IPS-15b (cell line): ENCODE results near the gene NRG3.

Experiments used
- H3K27me3 ChIP-seq: one replicate; pipeline ENCODE4 v1.6.1; 2013; ENCODE audit warnings: low read length; ENCODE audit not compliant: control insufficient read depth, insufficient read depth
- H3K36me3 ChIP-seq: one replicate; pipeline ENCODE4 v1.6.1; 2013; ENCODE audit warnings: low read length; ENCODE audit not compliant: control insufficient read depth, insufficient read depth
- H3K4me1 ChIP-seq: one replicate; pipeline ENCODE4 v1.6.1; 2013; ENCODE audit warnings: mild to moderate bottlenecking, low read length; ENCODE audit not compliant: control insufficient read depth, insufficient read depth
- H3K4me3 ChIP-seq: one replicate; pipeline ENCODE4 v1.5.1; 2013; ENCODE audit warnings: low read depth, low read length
- H3K9ac ChIP-seq: one replicate; pipeline ENCODE4 v1.6.1; 2013; ENCODE audit warnings: low read depth, mild to moderate bottlenecking, low read length
- H3K9me3 ChIP-seq: one replicate; pipeline ENCODE4 v1.6.1; 2013; ENCODE audit warnings: mild to moderate bottlenecking, low read length; ENCODE audit not compliant: control insufficient read depth, insufficient read depth

NRG3 gene

GRCh38 chr10:82190432-82191260 lies 315.7 kb downstream of the NRG3 start:
- Histone ChIP-seq H3K4me1 (no peaks in the 10 kb centered on the region), H3K9ac (no peak overlapping the region), H3K36me3 (no peaks in the 10 kb centered on the region), H3K4me3 (no peak overlapping the region), H3K27me3 (no peaks in the 10 kb centered on the region), H3K9me3 (no peaks in the 10 kb centered on the region)

GRCh38 chr10:82191653-82192052 lies 316.7 kb downstream of the NRG3 start:
- Histone ChIP-seq H3K4me1 (peaks cover 2% of the 10 kb centered on the region), H3K36me3 (no peaks in the 10 kb centered on the region), H3K27me3 (no peaks in the 10 kb centered on the region), H3K9me3 (no peaks in the 10 kb centered on the region), H3K9ac (no peak overlapping the region), H3K4me3 (no peak overlapping the region)

GRCh38 chr10:82192665-82193064 lies 317.7 kb downstream of the NRG3 start:
- no peak overlapping the region for H3K9ac ChIP-seq
- H3K4me3 ChIP-seq: no peak overlapping the region
- no peaks in the 10 kb centered on the region for H3K9me3 ChIP-seq
- H3K36me3 ChIP-seq: no peaks in the 10 kb centered on the region
- H3K27me3 ChIP-seq: no peaks in the 10 kb centered on the region
- H3K4me1 ChIP-seq: peaks cover 2% of the 10 kb centered on the region

- no peaks in the 10 kb centered on the region for H3K27me3 ChIP-seq
- no peaks in the 10 kb centered on the region for H3K36me3 ChIP-seq
Measured at GRCh38 chr10:82194419-82194818, 319.4 kb downstream of the NRG3 start.

GRCh38 chr10:82206831-82207230 lies 331.8 kb downstream of the NRG3 start:
- no peaks in the 10 kb centered on the region for H3K27me3 ChIP-seq
- no peaks in the 10 kb centered on the region for H3K4me1 ChIP-seq
- no peak overlapping the region for H3K4me3 ChIP-seq
- no peak overlapping the region for H3K9ac ChIP-seq
- H3K9me3 ChIP-seq: no peaks in the 10 kb centered on the region
- H3K36me3 ChIP-seq: no peaks in the 10 kb centered on the region

More at GRCh38 chr10:82194419-82194818, 319.4 kb downstream of the NRG3 start:
- Histone ChIP-seq H3K9ac (no peak overlapping the region), H3K9me3 (no peaks in the 10 kb centered on the region), H3K4me1 (peaks cover 2% of the 10 kb centered on the region), H3K4me3 (no peak overlapping the region)

GRCh38 chr10:82208726-82209125 lies 333.7 kb downstream of the NRG3 start:
- Histone ChIP-seq H3K36me3 (no peaks in the 10 kb centered on the region), H3K4me1 (no peaks in the 10 kb centered on the region), H3K9me3 (no peaks in the 10 kb centered on the region), H3K9ac (no peak overlapping the region), H3K4me3 (no peak overlapping the region), H3K27me3 (no peaks in the 10 kb centered on the region)

GRCh38 chr10:82210331-82210730 lies 335.3 kb downstream of the NRG3 start:
- H3K36me3 ChIP-seq: no peaks in the 10 kb centered on the region
- H3K9me3 ChIP-seq: no peaks in the 10 kb centered on the region
- no peak overlapping the region for H3K4me3 ChIP-seq
- no peaks in the 10 kb centered on the region for H3K4me1 ChIP-seq
- no peaks in the 10 kb centered on the region for H3K27me3 ChIP-seq
- no peak overlapping the region for H3K9ac ChIP-seq

- Histone ChIP-seq H3K27me3 (no peaks in the 10 kb centered on the region), H3K36me3 (no peaks in the 10 kb centered on the region), H3K4me1 (no peaks in the 10 kb centered on the region), H3K4me3 (no peak overlapping the region), H3K9ac (no peak overlapping the region), H3K9me3 (no peaks in the 10 kb centered on the region)
Measured at GRCh38 chr10:82211346-82211745, 336.4 kb downstream of the NRG3 start.

- H3K27me3 ChIP-seq: no peaks in the 10 kb centered on the region
- H3K36me3 ChIP-seq: no peaks in the 10 kb centered on the region
Measured at GRCh38 chr10:82212753-82213152, 337.8 kb downstream of the NRG3 start.

GRCh38 chr10:82213784-82214183 lies 338.8 kb downstream of the NRG3 start:
- Histone ChIP-seq H3K9me3 (no peaks in the 10 kb centered on the region), H3K27me3 (no peaks in the 10 kb centered on the region), H3K36me3 (no peaks in the 10 kb centered on the region), H3K4me1 (no peaks in the 10 kb centered on the region), H3K9ac (no peak overlapping the region), H3K4me3 (no peak overlapping the region)

More at GRCh38 chr10:82212753-82213152, 337.8 kb downstream of the NRG3 start:
- Histone ChIP-seq H3K9ac (no peak overlapping the region), H3K4me1 (no peaks in the 10 kb centered on the region), H3K4me3 (no peak overlapping the region), H3K9me3 (no peaks in the 10 kb centered on the region)

GRCh38 chr10:82221056-82221455 lies 346.1 kb downstream of the NRG3 start:
- H3K9me3 ChIP-seq: no peaks in the 10 kb centered on the region
- H3K36me3 ChIP-seq: no peaks in the 10 kb centered on the region
- no peak overlapping the region for H3K9ac ChIP-seq
- H3K27me3 ChIP-seq: no peaks in the 10 kb centered on the region
- no peak overlapping the region for H3K4me3 ChIP-seq
- H3K4me1 ChIP-seq: no peaks in the 10 kb centered on the region

- Histone ChIP-seq H3K9me3 (no peaks in the 10 kb centered on the region), H3K36me3 (no peaks in the 10 kb centered on the region), H3K4me3 (no peak overlapping the region), H3K4me1 (no peaks in the 10 kb centered on the region), H3K27me3 (no peaks in the 10 kb centered on the region), H3K9ac (no peak overlapping the region)
Measured at GRCh38 chr10:82221601-82222149, 346.7 kb downstream of the NRG3 start.
